VCaP (cell line): ENCODE measurements around the gene ACTR5.

Experiments used
- H3K27ac ChIP-seq: fragments of 450-650 bp; 2 replicates; pipeline ENCODE4 v1.5.1; 2017
- TF ChIP-seq, protein P1 (sequence below): fragments of 450-650 bp; conservative IDR thresholded peaks from 2 replicates; pipeline ENCODE4 v1.5.1; 2017; ENCODE audit warnings: mild to moderate bottlenecking, moderate library complexity

ACTR5 gene

GRCh38 chr20:38714308-38714707, 34.0 kb upstream of the ACTR5 start:
- no peak overlapping the region for H3K27ac ChIP-seq
- TF ChIP-seq, protein P1, sequence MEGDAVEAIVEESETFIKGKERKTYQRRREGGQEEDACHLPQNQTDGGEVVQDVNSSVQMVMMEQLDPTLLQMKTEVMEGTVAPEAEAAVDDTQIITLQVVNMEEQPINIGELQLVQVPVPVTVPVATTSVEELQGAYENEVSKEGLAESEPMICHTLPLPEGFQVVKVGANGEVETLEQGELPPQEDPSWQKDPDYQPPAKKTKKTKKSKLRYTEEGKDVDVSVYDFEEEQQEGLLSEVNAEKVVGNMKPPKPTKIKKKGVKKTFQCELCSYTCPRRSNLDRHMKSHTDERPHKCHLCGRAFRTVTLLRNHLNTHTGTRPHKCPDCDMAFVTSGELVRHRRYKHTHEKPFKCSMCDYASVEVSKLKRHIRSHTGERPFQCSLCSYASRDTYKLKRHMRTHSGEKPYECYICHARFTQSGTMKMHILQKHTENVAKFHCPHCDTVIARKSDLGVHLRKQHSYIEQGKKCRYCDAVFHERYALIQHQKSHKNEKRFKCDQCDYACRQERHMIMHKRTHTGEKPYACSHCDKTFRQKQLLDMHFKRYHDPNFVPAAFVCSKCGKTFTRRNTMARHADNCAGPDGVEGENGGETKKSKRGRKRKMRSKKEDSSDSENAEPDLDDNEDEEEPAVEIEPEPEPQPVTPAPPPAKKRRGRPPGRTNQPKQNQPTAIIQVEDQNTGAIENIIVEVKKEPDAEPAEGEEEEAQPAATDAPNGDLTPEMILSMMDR = no peak

DNA sequence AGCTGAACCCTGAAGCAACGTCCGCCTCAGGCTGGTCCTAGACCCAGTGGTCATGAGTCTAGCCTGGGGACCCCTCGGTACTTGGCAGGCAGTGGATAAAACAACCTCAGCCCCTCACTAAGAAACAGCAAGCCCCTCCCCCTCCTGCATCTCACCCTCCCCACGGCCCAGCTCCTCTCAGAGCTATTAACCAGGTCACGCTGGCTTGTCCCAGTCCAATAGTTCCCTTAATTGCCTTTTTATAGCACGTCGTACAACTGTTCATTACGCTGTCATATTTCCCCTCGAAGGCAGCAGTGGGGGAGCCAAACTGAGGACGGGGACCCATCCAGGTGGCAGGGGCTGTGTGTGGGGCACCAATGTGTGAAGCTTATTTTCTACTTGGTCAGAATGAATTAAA, 32.6 kb upstream of the ACTR5 start:
- TF ChIP-seq, protein P1 = no peak

GRCh38 chr20:38722683-38723016, 25.6 kb upstream of the ACTR5 start:
- TF ChIP-seq, protein P1 = no peak
- no peak overlapping the region for H3K27ac ChIP-seq

More for the DNA sequence above, 32.6 kb upstream of the ACTR5 start:
- H3K27ac ChIP-seq = no peak overlapping the region

GRCh38 chr20:38723017-38723847, 25.0 kb upstream of the ACTR5 start:
- no peak overlapping the region for H3K27ac ChIP-seq
- TF ChIP-seq, protein P1 = no peak

DNA sequence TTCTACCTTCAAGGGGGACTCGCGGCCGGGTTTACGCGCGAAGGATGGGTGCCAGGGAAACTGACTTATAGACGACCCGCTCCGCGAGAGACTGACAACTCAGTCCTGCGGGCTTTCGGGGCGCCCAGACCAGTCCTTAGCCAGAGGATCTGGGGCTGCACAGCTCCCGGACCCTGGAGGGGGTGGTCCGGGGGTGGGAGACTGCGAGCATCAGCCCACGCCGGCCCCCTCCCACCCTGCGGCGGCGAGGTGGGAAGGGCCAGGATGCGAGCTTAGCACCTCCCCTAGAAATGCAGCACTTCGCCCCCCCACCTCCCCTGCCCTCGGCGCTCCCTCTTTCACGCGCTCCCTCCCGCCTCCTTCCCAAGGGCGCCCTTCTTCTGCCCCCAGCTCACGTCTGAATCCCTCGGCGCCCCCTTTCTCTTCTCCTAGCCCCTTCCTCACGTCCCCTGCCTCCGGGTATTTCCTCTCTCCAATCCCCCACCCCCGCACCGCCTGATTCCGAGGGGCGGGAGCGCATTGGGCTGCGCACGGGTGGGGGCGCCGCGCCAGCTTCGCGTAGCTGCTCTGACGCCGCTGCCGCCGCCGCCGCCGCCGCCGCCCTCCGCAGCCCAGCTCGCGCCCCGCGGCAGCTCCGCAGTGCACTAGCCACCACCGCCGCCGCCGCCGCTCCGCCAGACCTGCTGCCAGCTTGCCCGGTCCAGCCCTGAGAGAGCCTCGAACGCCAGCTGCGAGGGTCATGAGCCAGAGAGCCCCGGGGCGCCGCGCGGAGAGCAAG, 24.2 kb upstream of the ACTR5 start, which contains the start of gene SLC32A1:
Gene SLC32A1, plus strand, starts transcription at position 639 of the 778 bp plus-strand sequence. CDS start 239 bp downstream, outside the sequence.
- TF ChIP-seq, protein P1 = no peak

GRCh38 chr20:38724626-38725147, 23.6 kb upstream of the ACTR5 start:
- TF ChIP-seq, protein P1 = no peak
- H3K27ac ChIP-seq = no peak overlapping the region

More for the DNA sequence above, 24.2 kb upstream of the ACTR5 start, which contains the start of gene SLC32A1:
- no peak within 1 kb of the TSS for H3K27ac ChIP-seq
